ENCODE results near the gene KCNG4.

DNA sequence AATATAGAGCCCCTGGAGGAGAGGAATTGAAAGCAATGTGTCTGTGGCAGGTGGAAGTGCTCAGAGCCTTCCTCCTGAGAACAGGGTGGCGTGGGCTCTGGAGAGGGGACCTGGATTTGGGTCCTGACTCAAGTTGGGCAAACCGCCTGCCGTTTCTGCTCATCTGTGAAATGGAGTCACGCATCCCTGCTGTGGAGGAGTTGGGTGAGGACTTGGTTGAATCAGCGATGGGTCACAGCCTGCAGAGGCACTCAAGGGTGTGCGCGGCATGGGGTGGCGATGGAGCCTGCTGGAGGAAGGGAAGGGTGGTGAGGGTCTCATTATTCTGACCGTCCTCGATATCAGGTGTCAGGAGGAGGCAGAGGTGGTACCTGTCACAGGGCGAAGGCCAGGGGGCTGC lies 45.8 kb downstream of the KCNG4 start:
- no peak for TF ChIP-seq POLR2A (IDR thresholded peaks at IDR 0.05; ENCODE audit: low read depth, low read length)
- TF ChIP-seq POLR2AphosphoS5 (IDR thresholded peaks at IDR 0.05; ENCODE audit: low read depth, low read length) = no peak
- TF ChIP-seq SPI1 (IDR thresholded peaks at IDR 0.05; ENCODE audit: low read depth, low read length) = no peak
- no peak for TF ChIP-seq PAX5 (IDR thresholded peaks at IDR 0.05; ENCODE audit: insufficient read depth, low read length, severe bottlenecking)
- TF ChIP-seq POU2F2 (IDR thresholded peaks at IDR 0.05; ENCODE audit: low read depth, low read length) = no peak
